Measurements from ENCODE around the gene ZNF497.
"Not testable (repeated sequence)": the region's sequence is repeated elsewhere in the genome, so short reads cannot be mapped to it uniquely, and the experiment has no call there.

Gene ZNF497

GRCh38 chr19:58362272-58362994 lies at the start of gene ZNF497:
TSS of gene ZNF497 (minus strand) at chr19:58362751. CDS start at chr19:58357635, 5,116 bp downstream.
- DNase-seq = peak; percentile 94

DNA sequence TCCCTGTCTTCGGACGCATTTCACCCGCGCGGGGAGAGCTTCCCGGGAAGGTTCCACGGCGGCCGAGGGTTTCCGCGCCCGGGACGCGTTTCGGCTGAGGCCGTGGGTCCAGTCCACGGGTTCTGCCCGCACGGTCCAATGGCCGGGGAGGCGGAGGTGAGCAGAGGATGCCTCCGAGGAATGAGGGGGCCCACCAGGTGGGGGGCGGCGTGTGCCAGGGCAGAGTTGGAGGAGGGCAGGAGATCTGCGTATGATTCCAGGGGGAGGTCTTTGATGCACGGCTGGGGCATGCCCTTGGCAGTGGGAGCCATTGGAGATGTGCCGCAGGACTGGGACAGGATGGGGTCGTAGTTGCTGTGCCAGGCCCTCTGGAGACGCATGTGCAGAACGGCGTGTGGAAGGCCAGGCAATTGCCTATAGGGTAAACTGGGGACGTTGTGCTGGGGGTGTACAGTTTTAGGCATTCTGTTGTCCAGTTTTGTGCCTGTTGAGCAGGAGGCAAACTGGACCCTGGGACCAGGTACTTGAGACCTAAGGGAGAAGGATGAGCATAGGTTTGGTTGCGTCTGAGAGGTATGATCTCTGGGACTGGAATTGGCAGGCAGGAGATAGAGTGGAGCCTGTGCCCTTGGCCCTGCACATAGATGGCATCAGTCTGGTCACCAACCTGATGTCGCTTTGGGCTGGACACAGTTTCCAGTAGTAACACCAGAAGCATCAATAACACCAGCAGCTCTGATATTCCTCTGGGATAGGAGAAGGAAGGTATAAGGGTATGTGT lies 46.6 kb upstream of the ZNF497 start:
- peak; percentile 11 for DNase-seq

GRCh38 chr19:58408152-58409009 lies 45.8 kb upstream of the ZNF497 start, which contains the start of gene ZNF584:
TSS of gene ZNF584 (plus strand) at chr19:58408649. CDS start at chr19:58409148, 499 bp downstream.
- peak; percentile 91 for DNase-seq

DNA sequence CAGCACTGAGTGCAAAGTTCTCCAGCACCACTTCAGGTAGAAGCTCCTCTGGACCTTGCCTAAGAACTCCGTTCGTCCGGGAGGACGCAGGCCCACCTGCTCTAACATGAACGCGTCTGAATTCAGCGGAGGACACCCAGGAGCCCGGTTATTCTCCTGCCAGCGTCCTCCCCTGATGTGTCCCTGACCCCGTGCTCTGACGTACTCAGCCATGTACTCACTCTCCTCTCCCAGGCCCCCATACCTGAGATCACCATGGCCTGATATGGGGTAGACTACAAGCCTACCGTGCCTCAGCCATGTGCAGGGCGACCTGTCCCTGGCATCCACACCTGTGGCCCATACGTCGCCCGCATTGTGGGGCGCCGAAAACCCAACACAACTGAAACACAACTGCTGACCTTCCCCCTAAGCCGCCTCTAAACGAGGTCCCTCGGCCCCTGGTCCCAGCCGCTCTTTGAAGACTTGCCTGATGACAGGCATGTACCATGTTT lies 45.2 kb upstream of the ZNF497 start:
- no peak for DNase-seq

DNA sequence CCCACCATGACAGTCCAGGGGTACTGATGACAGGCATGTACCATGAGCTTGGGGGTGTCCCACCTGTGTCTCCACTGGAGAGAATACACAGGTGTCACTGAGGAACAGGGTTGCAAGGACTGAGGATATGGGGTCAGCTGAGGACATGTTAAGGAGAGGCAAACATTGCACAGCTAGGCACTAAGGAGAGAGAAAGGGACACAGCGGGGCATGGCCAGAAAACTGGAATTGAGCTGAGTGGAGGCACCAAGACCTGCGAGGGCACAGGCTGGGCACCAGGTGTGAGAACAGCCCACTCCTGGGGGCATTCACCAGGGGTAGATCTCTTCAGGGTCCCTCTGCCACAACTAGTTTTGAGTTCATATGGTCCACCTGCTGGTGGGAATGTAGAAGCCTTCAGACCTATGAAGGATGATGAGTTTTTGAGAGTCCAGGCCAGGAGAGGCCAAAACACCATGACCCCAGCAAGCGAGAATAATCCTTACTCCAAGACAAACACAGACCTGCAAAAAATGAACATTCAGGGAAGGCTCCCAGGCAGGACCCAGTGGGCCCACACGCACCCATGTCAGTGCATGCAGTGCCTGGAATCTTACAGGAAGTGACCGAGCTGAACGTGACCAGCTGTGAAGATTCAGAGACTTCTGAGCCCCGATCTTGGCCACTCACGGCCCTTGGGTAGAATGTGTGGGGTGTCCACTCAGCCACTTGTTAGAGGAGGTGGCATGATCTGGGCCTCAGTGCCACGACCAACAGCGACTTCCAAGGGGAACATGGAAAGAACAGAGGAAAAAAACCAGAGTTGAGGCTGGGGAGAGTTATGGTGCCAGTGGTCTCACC lies 44.5 kb upstream of the ZNF497 start:
- DNase-seq = no peak

DNA sequence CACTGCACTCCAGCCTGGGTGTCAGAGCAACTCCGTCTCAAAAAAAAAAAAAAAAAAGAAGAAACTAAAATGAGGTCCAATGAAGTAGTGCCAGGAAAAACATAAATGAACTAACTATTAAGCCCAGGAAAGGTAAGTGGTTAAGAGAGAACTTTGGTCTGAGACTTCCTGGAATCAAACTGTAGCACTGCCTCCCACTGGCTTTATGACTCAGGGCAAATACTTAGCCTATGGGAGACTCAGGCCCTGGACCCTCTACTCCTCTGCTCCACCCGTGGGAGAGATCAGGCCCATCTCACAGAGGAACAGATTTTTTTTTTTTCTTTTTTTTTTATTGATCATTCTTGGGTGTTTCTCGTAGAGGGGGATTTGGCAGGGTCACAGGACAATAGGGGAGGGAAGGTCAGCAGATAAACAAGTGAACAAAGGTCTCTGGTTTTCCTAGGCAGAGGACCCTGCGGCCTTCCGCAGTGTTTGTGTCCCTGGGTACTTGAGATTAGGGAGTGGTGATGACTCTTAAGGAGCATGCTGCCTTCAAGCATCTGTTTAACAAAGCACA lies 41.4 kb upstream of the ZNF497 start:
- not testable (repeated sequence) for DNase-seq

DNA sequence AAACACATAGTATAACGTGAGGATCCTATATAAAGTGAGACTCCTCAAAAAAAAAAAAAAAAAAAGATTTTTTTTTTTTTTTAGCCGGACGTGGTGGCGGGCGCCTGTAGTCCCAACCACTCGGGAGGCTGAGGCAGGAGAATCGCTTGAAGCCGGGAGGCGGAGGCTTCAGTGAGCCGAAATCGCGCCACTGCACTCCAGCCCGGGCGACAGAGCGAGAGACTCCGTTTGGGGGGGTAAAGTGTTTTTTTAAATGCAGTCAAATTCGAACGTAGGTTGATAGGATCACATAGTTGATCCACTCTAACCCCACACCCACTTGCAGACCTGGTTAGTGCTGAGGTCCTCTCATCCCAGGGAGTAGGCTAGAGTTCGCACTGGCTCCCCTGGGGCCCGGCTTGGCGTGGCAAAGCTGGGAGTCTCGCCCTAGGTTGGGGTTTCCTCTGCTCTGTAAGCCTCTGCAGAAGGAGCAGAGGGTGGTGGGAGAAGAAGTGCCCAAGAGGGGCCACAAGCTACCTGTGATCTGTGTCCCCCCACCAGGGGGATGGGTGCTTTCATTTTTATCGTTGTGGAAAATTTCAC lies 39.4 kb upstream of the ZNF497 start:
- no peak for DNase-seq

GRCh38 chr19:58400916-58401839 lies 38.6 kb upstream of the ZNF497 start:
- DNase-seq = peak; percentile 99

DNA sequence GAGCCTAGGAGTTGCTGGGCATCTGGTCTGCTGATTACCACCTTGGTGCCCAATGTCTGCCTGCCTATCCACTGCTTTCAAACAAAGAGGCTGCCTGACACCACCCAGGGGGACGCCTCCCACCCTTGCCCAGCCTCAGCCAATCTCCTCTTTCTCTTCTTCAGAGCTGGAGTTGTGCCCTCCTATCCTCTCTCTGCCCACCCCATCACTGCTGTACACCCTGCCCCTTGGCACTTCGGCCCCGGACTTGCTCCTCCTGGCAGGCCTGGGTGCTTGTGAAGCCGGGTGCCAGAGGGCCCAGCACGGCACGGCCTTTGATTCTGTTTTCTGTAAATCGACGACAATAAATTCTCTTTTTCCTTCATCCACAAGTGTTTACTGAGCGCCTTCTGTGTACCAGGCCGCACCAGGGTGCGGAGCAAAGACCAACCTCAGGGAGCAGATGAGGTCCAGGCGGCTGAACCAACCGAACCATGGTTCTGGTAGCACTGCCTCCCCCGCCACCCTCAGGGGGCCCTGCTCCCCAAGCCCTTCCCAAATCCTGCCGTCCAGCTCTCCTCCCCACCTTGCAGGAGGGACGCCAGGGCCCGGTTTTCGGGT lies 37.9 kb upstream of the ZNF497 start:
- DNase-seq = peak; percentile 84

DNA sequence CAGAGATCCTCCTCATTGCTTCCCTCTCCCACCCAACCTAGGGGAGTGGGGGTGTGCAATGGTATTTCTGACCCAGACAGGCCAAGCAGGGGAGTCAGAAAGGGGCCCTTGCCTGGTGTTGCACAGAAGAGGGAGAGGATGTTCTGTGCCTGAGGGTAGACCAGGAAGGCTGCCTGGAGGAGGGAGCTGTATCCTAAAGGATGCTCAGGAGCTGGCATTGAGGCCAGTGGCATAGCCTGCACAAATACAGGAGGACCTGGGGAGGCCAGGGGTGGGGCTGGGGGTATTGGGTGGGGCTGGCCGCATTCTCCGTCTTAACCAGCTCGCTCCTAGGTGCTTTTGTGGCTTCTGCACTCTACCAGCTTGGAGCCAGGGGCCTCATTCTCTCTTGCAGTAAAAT lies 37.4 kb upstream of the ZNF497 start:
- DNase-seq = no peak

GRCh38 chr19:58398545-58398944 lies 36.0 kb upstream of the ZNF497 start:
- no peak for DNase-seq

DNA sequence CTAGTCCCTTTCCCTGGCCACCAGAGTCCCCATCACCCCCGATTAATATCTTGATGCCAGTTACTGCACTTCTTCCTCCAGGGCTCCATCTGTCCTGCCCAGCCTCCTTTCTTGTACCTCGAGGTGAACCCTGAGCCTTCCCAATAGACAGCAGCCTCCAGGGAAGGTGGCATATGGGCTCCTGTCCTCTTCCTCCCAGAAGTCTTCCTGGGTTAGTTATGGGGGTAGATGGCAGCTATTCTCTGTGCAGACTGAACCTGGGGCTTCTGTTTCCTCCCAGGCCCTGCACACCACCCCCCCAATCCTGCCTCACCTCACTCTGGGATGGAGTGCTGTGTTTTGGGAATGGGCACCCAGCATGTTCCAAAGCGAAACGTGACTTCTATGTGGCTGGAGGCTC lies 35.5 kb upstream of the ZNF497 start:
- DNase-seq = no peak

GRCh38 chr19:58397533-58398037 lies 35.0 kb upstream of the ZNF497 start:
- DNase-seq = no peak

DNA sequence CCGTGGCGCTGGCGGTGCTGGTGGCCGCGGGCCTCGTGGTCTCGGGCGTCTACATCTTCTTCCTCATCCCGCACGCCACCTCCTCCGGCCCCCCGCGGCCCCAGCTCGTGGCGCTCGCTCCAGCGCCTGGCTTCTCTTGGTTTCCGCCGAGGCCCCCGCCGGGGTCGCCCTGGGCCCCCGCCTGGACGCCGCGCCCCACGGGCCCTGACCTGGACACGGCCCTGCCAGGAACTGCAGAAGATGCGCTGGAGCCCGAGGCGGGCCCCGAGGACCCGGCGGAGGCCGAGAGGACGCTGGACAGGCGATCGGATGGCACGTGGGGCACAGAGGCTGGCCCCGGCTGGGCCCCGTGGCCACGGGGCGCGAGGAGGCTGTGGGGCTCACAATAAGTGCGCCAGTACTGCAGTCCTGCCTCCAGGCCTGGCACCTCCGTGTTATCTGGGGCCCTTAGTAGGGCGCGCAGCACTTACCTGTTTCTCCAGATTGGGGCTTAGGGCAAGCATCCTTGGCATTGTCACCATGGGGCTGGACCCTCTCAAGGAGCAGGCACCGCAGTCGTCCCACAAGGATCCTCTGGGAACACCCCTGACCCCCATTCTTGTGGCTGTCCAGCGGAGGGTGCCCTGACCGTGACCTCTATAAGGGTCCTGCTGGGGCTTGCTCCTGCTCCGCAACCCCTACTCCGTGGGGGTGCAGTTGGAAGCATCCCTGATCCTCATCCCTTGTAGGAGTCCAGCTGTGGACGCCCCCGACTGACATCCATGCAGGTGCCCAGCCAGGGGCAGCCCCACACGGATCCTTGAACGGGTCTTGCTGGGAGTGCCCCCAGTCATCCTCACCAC lies 34.4 kb upstream of the ZNF497 start:
- DNase-seq = no peak

DNA sequence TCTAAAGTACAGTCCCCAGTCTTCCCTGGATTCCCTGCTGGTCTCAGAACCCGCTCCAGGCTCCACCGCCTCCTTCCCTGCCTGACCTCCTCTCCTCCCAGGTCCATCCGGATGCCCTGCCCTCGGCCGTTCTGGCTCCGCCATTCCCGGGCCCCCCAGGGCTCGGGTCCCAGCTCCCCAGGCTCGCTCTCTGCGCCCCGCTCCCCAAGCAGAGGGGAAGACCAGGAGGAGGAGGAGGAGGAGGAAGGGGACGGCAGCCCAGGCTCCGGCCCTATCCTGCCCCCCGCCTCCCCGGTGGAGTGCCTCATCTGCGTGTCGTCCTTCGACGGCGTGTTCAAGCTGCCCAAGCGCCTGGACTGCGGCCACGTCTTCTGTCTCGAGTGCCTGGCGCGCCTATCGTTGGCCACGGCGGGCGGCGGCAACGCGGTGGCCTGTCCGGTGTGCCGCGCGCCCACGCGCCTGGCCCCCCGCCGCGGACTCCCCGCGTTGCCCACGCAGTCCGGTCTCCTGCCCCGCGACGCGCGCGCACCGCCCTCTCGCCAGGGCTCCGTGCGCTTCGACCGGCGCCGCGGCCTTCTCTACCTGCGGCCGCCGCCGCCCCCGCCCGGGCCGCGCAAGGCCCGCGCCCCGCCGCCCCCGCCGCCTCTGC lies 33.6 kb upstream of the ZNF497 start:
- no peak for DNase-seq

DNA sequence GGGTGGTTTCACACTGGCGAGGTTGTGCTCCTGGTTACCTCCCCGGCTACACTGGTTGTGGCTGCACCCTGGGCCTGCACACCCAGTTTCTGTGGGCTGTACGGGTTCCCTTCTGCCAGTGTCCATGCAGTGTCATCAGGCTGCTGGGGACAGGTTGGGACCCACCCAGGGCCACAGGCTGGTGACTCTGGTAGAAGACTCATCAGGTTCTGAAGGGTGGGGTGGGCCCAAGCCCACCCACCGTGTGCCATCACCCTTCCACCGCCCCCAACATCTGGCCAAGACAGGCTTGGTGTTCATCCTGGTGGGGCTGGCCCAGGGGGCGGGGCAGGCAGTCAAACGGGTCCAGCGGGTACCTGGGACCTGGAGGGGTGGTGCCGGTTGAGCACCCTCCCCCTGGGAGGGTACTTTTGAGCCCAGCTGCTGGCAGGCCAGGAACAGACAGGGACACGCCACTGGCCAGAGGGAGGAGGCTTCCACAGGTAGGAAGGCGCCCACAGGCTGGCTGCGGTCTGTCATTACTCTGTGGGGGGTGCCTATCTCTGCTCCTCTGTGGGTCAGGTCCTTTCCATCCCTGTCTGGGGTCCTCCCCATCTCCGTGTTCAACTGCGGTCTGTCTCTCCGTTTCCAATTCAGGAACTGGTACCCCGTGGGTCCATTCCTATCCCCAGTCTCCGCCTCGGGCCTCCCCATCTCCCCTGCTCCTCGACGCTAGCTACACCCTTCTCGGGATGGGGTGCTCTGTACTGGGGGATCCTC lies 32.8 kb upstream of the ZNF497 start, which contains the start of gene RNF225:
TSS of gene RNF225 (plus strand) at position 437 of the 759 bp plus-strand sequence. CDS start 434 bp downstream, outside the sequence.
- no peak for DNase-seq

GRCh38 chr19:58394821-58395219 lies 32.3 kb upstream of the ZNF497 start:
- no peak for DNase-seq
